HG02610 (cell line): Measurements from ENCODE around the gene HADHA.
"Not testable (repeated sequence)": the region's sequence is repeated elsewhere in the genome, so short reads cannot be mapped to it uniquely, and the experiment has no call there.

Experiments
- ATAC-seq: cut with Tn5 transposase; IDR thresholded peaks from one replicate; pipeline ENCODE4 v1.9.1; 2021; ENCODE audit warnings: mild to moderate bottlenecking, moderate library complexity; ENCODE audit not compliant: unreplicated experiment

Gene HADHA

DNA sequence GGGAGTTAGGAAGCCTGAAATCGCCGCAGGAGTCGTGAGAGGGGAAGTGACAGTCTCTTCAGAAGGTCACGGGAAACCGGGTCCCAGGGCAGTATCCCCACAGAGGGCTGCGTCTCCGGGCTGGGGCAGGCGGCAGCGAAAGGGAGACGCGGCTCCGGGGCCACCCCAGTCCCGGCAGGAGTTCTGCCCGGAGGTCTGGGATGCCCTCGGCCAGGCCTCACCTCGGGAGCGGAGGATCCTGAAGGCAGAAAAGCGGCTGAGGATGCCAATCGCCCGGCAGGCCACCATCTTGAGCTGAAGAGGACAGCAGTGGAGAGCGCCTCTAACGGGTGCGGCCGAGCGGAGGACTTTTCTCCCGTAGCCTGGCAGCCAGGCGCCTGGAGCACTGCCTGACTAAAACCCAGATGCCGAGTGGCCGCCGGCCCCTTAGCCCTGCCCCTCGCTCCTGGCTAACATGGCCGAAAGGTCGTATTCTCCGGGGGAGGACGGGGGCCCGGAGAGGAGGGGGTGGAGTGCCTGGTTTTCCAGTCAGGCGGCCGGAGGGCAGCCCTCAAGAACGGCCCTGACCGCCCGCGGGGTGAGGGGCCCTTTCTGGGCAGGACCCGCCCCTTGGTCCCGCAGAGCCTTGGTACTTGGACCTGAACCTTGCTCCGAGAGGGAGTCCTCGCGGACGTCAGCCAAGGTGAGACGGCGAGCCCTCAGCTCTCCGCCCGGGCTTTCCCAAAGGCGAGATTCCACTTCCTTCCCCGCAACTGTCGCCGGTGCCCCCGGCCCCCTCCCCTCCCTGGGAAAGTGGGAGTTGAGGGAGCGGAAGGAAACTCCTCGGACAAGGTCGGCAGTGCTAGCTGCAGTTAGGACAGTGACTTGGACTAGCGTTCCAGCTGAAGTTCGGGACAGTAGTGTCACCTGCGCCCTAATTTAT lies at the start of gene HADHA, which contains the start of gene HADHB:
Gene HADHA (minus strand): TSS at position 324 of the 922 bp plus-strand sequence. CDS start 36 bp downstream, at position 288.
Gene HADHB (plus strand): TSS at position 631 of the 922 bp plus-strand sequence. CDS start 9,316 bp downstream, outside the sequence.
- peak; percentile 66 for ATAC-seq

DNA sequence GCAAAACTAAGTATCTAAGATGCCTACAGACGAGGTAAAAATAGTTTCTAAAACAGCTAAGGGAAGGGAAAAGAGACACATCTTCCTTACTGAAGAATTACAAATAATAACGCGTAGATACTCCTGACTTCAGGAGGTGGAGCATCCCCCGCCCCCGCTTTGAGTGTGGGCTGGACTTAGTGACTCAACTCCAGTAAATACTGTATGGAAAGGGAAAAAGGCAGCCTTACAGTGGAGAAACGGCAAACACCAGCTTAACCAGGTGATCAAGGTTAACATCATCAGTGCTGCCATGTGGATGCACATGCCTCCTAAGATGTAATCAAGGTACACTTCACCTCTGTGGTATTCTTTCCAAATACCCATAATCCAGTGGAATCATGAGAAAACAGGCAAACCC lies 48.2 kb upstream of the HADHA start:
- ATAC-seq = no peak

DNA sequence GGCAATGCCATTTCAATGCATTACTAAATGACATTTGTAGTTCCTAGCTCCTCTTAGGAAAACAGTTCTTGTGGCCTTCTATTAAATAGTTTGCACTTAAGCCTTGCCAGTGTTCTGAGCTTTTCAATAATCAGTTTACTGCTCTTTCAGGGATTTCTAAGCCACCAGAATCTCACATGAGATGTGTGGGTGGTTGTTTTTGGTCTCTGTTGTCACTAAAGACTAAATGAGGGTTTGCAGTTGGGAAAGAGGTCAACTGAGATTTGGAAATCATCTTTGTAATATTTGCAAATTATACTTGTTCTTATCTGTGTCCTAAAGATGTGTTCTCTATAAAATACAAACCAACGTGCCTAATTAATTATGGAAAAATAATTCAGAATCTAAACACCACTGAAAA lies 45.6 kb upstream of the HADHA start:
- no peak for ATAC-seq

DNA sequence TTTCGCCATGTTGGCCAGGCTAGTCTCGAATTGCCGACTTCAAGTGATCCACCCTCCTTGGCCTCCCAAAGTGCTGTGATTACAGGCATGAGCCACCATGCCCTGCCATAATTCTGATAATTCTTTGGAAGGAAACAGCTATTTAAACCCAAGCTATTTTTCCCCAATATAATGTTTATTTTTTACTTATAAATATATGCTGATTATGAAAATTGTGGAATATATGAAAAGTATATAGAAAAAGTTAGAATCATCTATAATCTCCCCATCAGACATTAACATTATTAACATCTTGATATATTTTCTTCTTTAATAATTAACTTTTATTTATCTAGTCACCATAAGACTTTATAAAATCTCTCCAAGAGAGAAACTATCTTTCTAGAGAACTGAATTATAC lies 41.5 kb upstream of the HADHA start:
- no peak for ATAC-seq

DNA sequence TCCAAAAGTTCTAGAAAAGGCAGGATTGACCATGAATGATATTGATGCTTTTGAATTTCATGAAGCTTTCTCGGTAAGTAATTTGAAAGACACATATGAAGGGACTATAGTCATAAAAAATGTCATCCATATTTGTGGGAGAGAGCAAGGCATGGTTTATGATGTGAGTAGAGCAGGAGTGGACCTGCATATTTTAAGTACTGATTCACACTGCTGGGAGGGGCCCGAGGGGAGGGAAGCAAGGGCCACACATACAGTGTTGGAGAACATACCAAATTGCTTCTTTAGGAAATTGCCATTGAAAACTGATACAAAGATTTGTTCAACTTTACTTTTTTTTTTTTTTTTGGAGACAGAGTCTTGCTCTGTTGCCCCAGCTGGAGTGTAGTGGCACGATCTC lies 39.7 kb upstream of the HADHA start:
- ATAC-seq = no peak

DNA sequence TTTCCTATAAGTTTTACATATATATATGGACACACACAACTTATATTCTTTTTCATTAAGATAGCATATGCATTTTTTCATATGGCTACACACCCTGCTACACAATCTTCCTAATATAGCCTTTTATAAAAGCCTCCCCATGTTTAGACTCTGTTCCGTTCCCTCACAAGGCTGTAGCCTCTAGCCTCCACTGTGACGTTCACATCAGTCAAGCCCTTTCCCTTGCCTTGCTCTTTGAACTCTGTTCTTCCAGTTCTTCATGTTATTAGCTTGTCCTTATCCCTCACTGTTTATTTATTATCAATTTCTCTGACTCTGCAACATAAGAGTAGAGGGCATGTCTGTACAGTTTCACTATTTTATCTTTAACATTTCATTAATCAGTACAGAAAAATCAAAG lies 39.2 kb upstream of the HADHA start:
- no peak for ATAC-seq

DNA sequence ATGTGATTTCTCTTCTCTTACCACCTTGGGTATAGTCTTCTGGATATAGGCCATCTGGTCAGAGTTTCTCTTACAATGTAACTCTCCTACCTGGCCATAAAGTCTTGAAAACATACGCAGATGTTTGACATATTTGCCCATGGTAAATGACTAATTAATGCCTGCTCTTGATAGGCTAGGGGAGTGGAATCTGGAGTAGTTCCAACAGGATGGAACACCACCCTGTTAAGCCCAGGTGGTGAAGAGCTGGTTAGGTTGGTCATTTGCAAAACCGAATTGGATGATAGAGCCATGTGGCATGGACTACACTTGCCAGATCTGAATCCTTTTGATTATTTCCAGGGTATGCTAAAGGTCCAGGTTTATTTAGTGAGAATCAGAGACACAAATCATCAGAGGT lies 36.8 kb upstream of the HADHA start:
- no peak for ATAC-seq

DNA sequence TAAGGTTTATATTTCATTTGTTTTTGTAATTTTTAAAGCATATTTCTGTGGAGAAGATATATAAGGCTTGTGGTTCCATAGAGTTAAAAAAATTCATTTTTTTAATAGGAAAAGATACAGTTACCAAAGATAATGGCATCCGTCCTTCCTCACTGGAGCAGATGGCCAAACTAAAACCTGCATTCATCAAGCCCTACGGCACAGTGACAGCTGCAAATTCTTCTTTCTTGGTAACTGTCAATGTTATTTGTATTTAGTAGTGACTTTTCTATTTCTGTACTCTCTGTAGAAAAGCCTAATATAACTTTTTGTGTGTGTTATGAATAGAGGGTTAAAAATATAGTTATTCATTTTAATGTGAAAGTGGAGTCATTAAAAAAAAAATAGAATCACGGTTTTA lies 35.5 kb upstream of the HADHA start:
- ATAC-seq = no peak

DNA sequence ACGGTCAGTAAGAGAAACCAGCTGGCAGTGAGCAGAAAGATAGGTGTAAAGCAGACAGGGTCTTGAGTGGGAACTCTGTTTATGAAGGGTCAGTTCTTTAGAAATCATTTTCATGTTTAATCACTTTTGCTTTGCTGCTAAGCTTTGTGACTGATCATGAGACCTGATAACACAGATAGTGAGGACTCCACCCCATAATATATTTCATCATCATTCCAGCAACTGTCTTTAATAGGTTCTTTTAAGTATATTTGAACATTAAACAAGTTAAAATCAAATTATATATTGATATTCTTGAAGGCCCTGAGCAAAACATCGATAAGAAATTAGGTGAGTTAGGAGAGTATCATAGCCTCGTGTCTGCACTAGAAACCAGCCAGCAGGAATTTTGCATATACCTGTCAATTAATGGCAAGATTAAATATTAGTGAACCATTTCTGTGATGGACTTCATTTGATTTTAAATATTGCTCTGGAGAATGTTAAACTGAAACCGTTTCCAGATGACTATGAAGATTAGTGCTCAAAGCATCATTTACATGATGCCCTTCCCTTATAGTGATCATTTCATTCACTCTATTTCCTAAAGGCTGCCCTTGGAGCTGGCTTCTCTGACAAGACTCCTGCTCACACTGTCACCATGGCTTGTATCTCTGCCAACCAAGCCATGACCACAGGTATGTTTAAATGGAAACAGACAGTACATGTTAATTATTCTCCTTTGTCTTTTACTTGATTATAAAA lies 32.2 kb upstream of the HADHA start:
- no peak for ATAC-seq

DNA sequence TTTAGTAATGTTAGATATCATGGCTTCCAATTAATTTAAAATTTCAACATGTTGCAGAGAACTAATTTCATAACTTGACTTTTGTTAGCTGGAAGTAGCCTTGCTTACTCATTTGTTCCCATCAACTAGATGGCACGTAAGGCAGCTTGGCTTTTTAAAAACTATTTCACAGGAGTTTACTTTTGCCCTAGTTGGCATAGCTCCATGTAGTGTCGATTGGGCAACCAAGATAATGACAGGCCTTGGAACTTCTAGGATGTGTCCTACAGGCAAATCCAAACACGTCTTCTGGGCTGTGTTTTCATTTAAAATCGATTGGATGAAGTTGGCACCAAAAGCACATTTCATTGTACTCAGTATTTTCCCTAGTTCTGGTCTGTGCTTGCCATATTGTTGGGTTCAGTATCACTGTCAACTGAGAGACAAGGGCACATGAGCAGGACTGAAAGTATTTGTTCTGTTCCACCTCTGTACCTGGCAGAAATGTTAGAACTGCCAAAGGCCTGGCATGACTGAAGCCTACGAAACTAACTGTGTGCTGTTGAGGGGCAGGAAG lies 29.7 kb upstream of the HADHA start:
- ATAC-seq = no peak

DNA sequence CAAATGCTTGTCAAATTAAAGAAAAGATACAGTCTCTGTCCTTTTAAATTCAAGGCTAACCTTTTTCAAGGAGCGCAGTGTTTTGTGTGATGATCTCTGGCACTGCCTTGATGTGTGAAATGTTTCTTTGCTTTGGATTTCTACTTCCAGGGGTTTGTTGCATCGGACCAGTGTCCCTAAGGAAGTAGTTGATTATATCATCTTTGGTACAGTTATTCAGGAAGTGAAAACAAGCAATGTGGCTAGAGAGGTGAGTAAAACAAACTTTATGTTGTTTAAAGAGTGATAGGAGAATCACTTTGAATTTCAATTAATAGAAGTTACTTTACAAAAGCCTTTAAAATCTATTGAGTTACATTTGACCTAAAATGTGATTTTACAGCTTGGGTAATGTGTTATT lies 29.1 kb upstream of the HADHA start:
- no peak for ATAC-seq

DNA sequence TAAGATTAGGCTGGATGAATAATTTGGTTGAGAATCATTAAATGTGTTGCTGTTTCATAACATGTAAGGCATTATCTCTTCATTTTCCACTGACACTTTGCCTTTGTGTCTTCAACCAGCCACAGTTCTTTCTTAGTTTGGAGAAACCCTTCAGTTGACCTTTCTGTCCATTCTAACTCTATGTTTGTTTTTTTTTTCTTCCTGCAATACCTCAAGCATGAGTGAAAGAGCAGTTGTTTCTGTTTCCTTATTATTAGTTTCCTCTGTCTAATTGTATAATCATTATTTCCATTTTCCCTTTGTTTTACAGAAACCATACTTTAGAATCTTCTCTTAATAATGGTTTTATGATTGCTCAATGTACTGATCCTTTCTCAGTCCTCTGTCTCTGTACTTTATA lies 25.9 kb upstream of the HADHA start:
- ATAC-seq = no peak

DNA sequence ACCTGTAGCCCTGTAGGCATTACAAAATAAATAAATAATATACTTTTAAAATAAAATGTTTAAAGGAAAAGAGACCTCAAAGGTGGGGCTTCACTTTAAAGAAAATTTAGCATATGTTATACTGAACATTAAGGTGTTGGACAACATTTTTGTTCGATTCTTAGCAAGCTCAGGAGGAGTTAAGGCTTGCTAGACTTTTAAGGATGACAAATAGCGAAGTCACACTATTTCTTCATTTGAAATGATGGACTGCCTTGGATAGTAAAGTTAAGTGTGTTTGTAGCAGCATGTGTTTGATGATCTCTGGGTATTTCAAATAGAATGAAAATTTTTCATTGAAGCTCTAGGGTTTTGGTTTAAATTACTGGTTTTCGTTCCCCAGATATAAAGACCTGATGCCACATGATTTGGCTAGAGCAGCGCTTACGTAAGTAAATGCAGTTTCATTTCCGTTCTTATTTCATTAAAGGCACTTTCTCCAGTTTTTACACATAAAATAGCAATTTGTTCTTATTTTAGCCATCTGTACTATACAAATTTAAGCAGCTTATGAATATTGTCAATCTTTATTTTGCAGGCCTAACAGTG lies 25.2 kb upstream of the HADHA start:
- ATAC-seq = no peak

DNA sequence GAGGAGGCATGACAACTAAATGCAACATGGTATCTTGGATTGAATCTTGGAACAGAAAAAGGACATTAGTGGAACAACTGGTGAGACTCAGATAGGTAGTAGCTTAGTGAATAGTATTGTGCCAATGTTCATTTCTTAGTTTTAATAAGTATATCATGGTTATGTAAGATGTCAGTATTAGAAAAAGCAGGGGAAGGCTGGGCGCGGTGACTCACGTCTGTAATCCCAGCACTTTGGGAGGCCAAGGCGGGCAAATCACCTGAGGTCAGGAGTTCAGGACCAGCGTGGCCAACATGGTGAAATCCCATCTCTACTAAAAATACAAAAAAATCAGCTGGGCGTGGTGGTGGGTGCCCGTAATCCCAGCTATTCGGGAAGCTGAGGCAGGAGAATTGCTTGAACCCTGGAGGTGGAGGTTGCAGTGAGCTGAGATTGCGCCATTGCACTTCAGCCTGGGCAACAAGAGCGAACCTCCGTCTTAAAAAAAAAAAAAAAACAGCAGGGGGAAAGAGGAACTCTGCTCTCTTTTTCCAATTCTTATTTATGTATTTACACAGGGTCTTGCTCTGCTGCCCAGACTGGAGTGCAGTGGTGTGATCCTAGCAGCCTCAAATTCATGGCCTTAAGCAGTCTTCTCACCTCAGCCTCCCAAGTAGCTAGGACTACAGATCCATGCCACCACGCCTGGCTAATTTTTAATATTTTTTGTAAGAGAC lies 24.4 kb upstream of the HADHA start:
- ATAC-seq = not testable (repeated sequence)

DNA sequence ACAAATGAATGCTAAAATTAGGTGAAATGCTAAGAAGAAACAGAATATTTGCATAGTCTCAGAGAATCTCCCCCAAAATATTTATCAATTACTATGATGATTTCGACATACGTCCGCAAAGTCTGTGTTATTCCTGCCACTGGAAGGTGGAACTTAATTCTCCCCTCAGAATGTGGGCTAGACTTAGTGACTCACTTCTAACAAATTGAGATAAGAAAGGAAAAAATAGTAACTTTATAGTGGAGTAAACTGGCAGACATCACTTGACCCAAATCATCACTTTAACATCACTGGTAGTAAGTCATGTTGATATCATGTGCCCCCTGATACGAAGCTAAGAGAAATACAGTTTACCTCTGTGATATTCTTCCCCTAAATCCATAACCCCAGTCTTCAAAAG lies 23.8 kb upstream of the HADHA start:
- no peak for ATAC-seq

DNA sequence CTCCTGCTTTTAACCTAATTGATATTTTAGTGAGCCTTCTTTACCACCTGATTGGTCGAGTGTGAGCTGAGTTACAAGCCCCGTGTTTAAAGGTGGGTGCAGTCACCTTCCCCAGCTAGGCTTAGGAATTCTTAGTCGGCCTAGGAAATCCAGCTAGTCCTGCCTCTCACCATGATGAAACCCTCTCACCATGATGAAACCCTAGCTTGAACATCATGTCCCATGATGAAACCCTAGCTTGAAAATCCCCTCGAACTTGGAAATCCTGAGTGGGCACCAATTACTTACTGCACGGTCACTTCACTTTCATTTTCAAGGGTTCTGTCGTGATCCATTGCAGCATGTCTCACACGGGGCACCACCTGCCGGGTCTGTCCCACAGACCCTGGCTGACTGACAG lies 14.4 kb upstream of the HADHA start:
- not testable (repeated sequence) for ATAC-seq

DNA sequence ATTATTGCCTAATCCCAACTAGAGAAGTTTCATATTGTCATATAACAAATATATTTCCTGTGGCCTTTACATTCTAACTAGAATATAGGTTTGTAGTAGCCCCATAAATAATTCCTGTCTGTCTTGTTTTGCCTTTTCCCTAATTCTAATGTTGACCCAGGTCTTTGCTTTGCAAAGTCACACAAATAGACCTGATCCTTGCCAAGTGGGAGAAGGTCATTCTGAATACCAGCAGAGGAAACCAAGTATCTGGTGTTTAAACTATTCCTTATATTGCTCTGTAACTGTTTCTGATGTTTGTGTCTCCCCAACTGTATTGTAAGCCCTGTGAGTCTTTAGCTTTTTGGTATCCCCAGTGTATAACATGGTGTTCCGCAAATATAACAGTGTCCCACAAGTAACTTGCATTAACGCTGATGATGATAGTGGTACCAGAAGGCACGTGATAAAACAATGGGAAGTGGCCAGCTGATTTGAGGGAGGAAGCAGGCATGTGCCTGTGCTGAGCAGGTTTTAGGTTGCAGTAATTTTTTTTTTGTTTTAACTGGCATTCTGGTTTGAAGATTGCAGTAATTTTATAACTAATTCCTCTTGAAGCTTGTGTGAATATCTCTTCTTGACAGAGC lies 11.4 kb upstream of the HADHA start:
- ATAC-seq = no peak

DNA sequence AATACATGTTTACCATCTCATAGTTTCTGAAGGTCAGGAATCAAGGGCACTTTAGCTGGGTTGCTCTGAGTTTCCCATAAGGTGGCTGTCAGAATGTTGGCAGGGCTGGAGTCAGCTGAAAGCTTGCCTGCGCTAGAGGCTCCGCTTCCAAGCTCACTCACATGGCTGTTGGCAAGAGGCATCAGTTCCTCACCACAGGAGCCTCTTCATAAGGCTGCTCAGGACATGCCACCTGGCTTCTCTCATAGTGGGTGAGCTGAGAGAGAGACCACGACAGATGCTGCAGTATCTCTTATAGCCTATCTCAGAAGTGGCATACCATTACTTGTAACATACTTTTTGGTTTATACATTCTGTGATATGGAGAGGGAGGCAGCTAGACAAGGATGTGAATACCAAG lies 7.5 kb upstream of the HADHA start:
- no peak for ATAC-seq

DNA sequence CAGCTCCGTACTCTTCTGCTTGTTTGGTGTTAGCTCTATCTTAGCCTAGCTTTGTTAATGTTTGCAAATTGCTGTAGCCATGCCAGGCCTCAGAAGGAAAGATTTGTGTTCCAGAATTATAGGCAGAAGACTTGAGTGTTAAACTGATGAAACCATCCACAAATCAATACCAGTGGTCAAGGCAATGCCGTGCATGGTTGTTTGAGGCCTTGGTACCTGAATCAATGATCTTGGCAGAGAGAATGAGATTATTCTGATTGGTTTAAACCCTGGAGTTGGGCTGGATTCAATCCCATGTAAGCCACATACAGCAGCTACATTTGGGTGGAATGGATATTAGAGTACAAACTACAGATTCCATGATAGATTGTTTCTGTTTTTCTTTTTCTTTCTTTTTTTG lies 5.2 kb upstream of the HADHA start:
- no peak for ATAC-seq

DNA sequence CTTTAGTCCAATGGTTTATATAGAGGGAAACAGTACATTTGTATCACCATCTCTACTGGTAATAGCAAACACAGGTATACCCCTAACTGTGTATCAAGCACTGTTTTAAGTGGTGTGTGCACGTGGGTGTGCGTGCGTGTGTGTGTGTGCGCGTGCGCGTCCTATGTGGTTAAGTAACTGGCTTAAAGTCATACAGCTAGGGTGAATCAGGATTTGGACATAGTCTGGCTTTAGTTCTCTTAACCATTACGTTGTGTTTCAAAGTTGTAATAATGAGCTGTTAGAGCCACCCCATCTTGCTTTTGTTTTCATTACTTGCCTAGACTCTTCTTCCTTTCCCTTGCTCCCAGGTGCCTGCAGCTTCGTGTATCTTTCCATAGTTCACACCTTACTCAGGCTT lies 2.4 kb upstream of the HADHA start:
- ATAC-seq = no peak
